IMR-90 (cell line): ENCODE data around the gene ARHGAP21. TPM values are rescaled to one million over a fixed set of nuclear protein-coding genes. Genes with fewer than 3 reads are reported as not detected.
A peak's percentile ranks its signal among the peaks of the same experiment; 100 is the strongest.

Experiments
- ATAC-seq: fragments of 200-7000 bp; cut with Tn5 transposase; 2 replicates; pipeline ENCODE4 v1.9.1; 2020; ENCODE audit warnings: low read depth, mild to moderate bottlenecking, moderate library complexity
- BruUV-seq: library from RNA; stranded (reverse); fragments of 400-500 nt; replicated peaks from 2 replicates; lab custom pipeline; 2021; lab: Mats Ljungman, UMichigan
- CTCF ChIA-PET: fragments of 300-600 bp; formaldehyde crosslinking; extraction: SDS; loops from one replicate; lab custom pipeline; 2021; ENCODE audit warnings: antibody characterized with exemption; lab: Yijun Ruan, JAX
- POLR2A ChIA-PET: fragments of 300-600 bp; sonication (Branson Sonifier 250); formaldehyde crosslinking; loops from one replicate; lab custom pipeline; 2022; ENCODE audit warnings: antibody characterized with exemption; ENCODE audit not compliant: unreplicated experiment; lab: Charles Lee
- DNase-seq: peaks from one replicate; pipeline ENCODE4 v3.0.0; 2013
- H2AFZ ChIP-seq: replicated peaks from 2 replicates; pipeline ENCODE3; 2013; ENCODE audit warnings: low read length, mild to moderate bottlenecking; ENCODE audit not compliant: poor library complexity
- H2AK5ac ChIP-seq: 2 replicates; pipeline ENCODE4 v1.6.1; 2013; ENCODE audit warnings: low read depth, low read length, inconsistent platforms
- H2AK9ac ChIP-seq: replicated peaks from 2 replicates; pipeline ENCODE3; 2013; ENCODE audit warnings: mild to moderate bottlenecking, low read depth, low read length, moderate library complexity; ENCODE audit not compliant: poor library complexity
- H2BK120ac ChIP-seq: 2 replicates; pipeline ENCODE4 v1.6.1; 2013; ENCODE audit warnings: low read depth, low read length, inconsistent platforms
- H2BK15ac ChIP-seq: 3 replicates; pipeline ENCODE4 v1.6.1; 2013; ENCODE audit warnings: low read depth, low read length, inconsistent platforms
- H2BK20ac ChIP-seq: 2 replicates; pipeline ENCODE4 v1.6.1; 2013; ENCODE audit warnings: low read depth, mild to moderate bottlenecking, inconsistent platforms, low read length, moderate library complexity
- H2BK5ac ChIP-seq: 2 replicates; pipeline ENCODE4 v1.6.1; 2013; ENCODE audit warnings: mild to moderate bottlenecking, low read depth, low read length, inconsistent platforms; ENCODE audit not compliant: poor library complexity, severe bottlenecking
- H3K14ac ChIP-seq: replicated peaks from 2 replicates; pipeline ENCODE4 v1.6.1; 2013; ENCODE audit warnings: low read depth, low read length, inconsistent platforms
- H3K18ac ChIP-seq: 2 replicates; pipeline ENCODE4 v1.6.1; 2013; ENCODE audit warnings: low read depth, low read length, control low read depth
- H3K23ac ChIP-seq: 2 replicates; pipeline ENCODE4 v1.6.1; 2013; ENCODE audit warnings: low read depth, low read length, inconsistent platforms
- H3K27ac ChIP-seq: 2 replicates; pipeline ENCODE4 v1.5.1; 2013; ENCODE audit warnings: mild to moderate bottlenecking, control low read depth, low read length; ENCODE audit not compliant: insufficient read depth
- H3K27me3 ChIP-seq: 2 replicates; pipeline ENCODE4 v1.6.1; 2013; ENCODE audit warnings: low read length; ENCODE audit not compliant: control insufficient read depth, insufficient read depth
- H3K36me3 ChIP-seq: 2 replicates; pipeline ENCODE4 v1.6.1; 2013; ENCODE audit warnings: low read length, mixed read lengths; ENCODE audit not compliant: control insufficient read depth, insufficient read depth
- H3K4ac ChIP-seq: 2 replicates; pipeline ENCODE4 v1.6.1; 2013; ENCODE audit warnings: low read depth, low read length, inconsistent platforms
- H3K4me1 ChIP-seq: 2 replicates; pipeline ENCODE4 v1.6.1; 2013; ENCODE audit warnings: low read length, mixed read lengths; ENCODE audit not compliant: control insufficient read depth, insufficient read depth
- H3K4me2 ChIP-seq: 2 replicates; pipeline ENCODE4 v1.6.1; 2013; ENCODE audit warnings: low read depth, mild to moderate bottlenecking, control low read depth, low read length, moderate library complexity
- H3K4me3 ChIP-seq: 2 replicates; pipeline ENCODE4 v1.5.1; 2013; ENCODE audit warnings: low read depth, mild to moderate bottlenecking, control low read depth, low read length, moderate library complexity; ENCODE audit not compliant: insufficient read depth
- H3K56ac ChIP-seq: 2 replicates; pipeline ENCODE4 v1.6.1; 2013; ENCODE audit warnings: low read length, inconsistent platforms; ENCODE audit not compliant: insufficient read depth; ENCODE audit errors: extremely low read depth
- H3K79me1 ChIP-seq, 2 experiments: 2 replicates each; pipeline ENCODE4 v1.6.1; 2013; ENCODE audit warnings: low read length in 2 of 2, inconsistent platforms in 1 of 2, low read depth in 1 of 2
- H3K9ac ChIP-seq: 2 replicates; pipeline ENCODE4 v1.6.1; 2013; ENCODE audit warnings: low read depth, low read length, control low read depth
- H3K9me1 ChIP-seq: 2 replicates; pipeline ENCODE4 v1.6.1; 2013; ENCODE audit warnings: low read length, inconsistent platforms; ENCODE audit not compliant: insufficient read depth
- H3K9me3 ChIP-seq: 2 replicates; pipeline ENCODE4 v1.6.1; 2013; ENCODE audit warnings: low read length; ENCODE audit not compliant: control insufficient read depth, insufficient read depth
- H4K20me1 ChIP-seq: 2 replicates; pipeline ENCODE4 v1.6.1; 2013; ENCODE audit warnings: low read length, inconsistent platforms; ENCODE audit not compliant: insufficient read depth
- H4K5ac ChIP-seq: 2 replicates; pipeline ENCODE4 v1.6.1; 2013; ENCODE audit warnings: mild to moderate bottlenecking, low read depth, low read length, control low read depth
- H4K8ac ChIP-seq, 2 experiments: 2 replicates each; pipeline ENCODE4 v1.6.1; 2013; ENCODE audit warnings: low read depth in 2 of 2, low read length in 2 of 2, control low read depth in 1 of 2, inconsistent platforms in 1 of 2
- H4K91ac ChIP-seq: 2 replicates; pipeline ENCODE4 v1.6.1; 2013; ENCODE audit warnings: low read depth, low read length, inconsistent platforms; ENCODE audit not compliant: insufficient read depth
- BHLHE40 ChIP-seq: fragments of 150-350 bp; IDR thresholded peaks from 2 replicates; pipeline ENCODE4 v1.6.1; 2016; ENCODE audit warnings: mild to moderate bottlenecking, low read depth, low read length
- CEBPB ChIP-seq: IDR thresholded peaks from 2 replicates; pipeline ENCODE4 v1.6.1; 2012; ENCODE audit warnings: low read depth, low read length, improper control_type of control experiment
- WGBS, 2 experiments: methylation state at CpG; one replicate each; pipeline versions ENCODE4 v1.1.5 to v1.1.7; 2013; ENCODE audit warnings: missing lambda C conversion rate in 2 of 2; ENCODE audit not compliant: insufficient read length in 1 of 2; ENCODE audit errors: extremely low coverage in 2 of 2; 5-methylcytosine and 5-hydroxymethylcytosine counted together
- dilution Hi-C: fragments of 300-500 bp; cut with HindIII; formaldehyde crosslinking; loops from one replicate; pipeline ENCODE4 v1.14.3; 2018; ENCODE audit warnings: low sequenced_read_pairs; ENCODE audit not compliant: unreplicated experiment
- in situ Hi-C: fragments of 300-500 bp; cut with MboI; formaldehyde crosslinking; loops from 3 replicates; pipeline ENCODE4 v1.14.3; 2019; ENCODE audit warnings: low sequenced_read_pairs, inconsistent platforms, mixed read lengths
- intact Hi-C: fragments of 100-400 bp; cut with micrococcal nuclease; formaldehyde crosslinking; loops from 2 replicates; pipeline ENCODE4 v1.10.0; 2022
- polyA plus RNA-seq, 3 experiments: library from polyadenylated mRNA; depleted of rRNA; stranded (reverse); fragments of >200 nt; gene quantifications; 2 replicates each; pipeline ENCODE4 v1.2.3, GENCODE V29; 2012; ENCODE audit warnings: low replicate concordance in 1 of 3
- total RNA-seq: library from RNA; depleted of rRNA; stranded (reverse); fragments of >200 nt; gene quantifications from 2 replicates; pipeline ENCODE4 v1.2.3, GENCODE V29; 2012

The ARHGAP21 gene
- total and polyA plus RNA-seq, 2 of the 4 experiments (the other 2 are of a cell fraction) = 43.3 to 94.3 TPM

DNA sequence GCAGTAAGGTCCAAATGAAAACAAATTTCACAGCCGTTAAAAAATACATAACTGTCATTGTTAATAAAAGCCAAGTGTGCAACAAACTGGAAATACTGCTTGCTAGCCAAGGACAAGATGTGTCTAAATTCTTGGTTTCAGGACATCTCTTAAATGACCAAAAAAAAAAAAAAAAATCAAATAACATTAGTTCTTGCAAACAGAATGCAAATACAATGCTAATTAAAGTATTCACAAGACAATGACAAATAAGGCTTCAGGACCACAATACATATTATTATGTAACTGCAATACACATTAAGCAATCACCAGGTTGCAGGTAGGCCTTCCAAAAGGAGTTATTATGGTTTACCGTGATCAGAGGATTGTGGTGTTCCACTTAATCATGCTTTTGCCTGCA is 3.6 kb downstream of the ARHGAP21 start:
- H3K4me3 ChIP-seq = peak overlapping the region; percentile 58
- TF ChIP-seq BHLHE40 (no peak), CEBPB (peak; percentile 54; the same call in 1 of the 2 replicates)
- dilution Hi-C loops = no loop called here

More for the DNA sequence above, 3.6 kb downstream of the ARHGAP21 start:
- Histone ChIP-seq H3K27ac (peak overlapping the region; percentile 45; the same call in 1 of the 2 replicates), H4K5ac (no peak overlapping the region), H4K91ac (no peak overlapping the region), H3K4me2 (peak overlapping the region; percentile 98), H2BK5ac (peak overlapping the region; percentile 49), H4K20me1 (peaks cover 32% of the 10 kb centered on the region), H3K4me1 (peaks cover 17% of the 10 kb centered on the region), H2BK20ac (no peak overlapping the region), H2AFZ (no peak overlapping the region), H2AK9ac (no peak overlapping the region), H3K56ac (peak overlapping the region; percentile 0; the same call in 1 of the 2 replicates), H4K8ac (0 out of 4 replicates have a peak overlapping the region, but pooled peaks of 1 of the 2 experiments have one; percentile 3), H2BK15ac (no peak overlapping the region), H3K9me3 (no peaks in the 10 kb centered on the region), H3K36me3 (peaks cover 6% of the 10 kb centered on the region), H3K9ac (peak overlapping the region; percentile 53; the same call in 1 of the 2 replicates), H2AK5ac (no peak overlapping the region), H3K14ac (no peak overlapping the region), H3K79me1 (peaks cover 0 to 37% of the 10 kb centered on the region in 2 experiments; a peak in 2 of 4 replicates), H2BK120ac (no peak overlapping the region), H3K9me1 (peaks cover 12% of the 10 kb centered on the region), H3K4ac (0 out of 2 replicates have a peak overlapping the region, but pooled peaks have one; percentile 11), H3K18ac (no peak overlapping the region), H3K23ac (peak overlapping the region; percentile 70), H3K27me3 (no peaks in the 10 kb centered on the region)
- WGBS, 2 experiments = no CpG with 5 or more reads among the region's 2 CpGs
- no TSS peak for BruUV-seq
- intact Hi-C loops (loop anchor here (2.0 kb wide), 1 partner anchor 77 kb away; no protein-coding TSS in a partner anchor), in situ Hi-C loops (loop anchor here (25.0 kb wide), 1 partner anchor 242 kb away; the partner anchor contains the start of gene PRTFDC1)
- DNase-seq = no peak
- CTCF ChIA-PET = no interaction called here
- no peak for ATAC-seq
- POLR2A ChIA-PET = no interaction called here
